Fibroblast of the aortic adventitia (primary cell): ENCODE results near the gene RASGRF2. TPM values are rescaled to one million over a fixed set of nuclear protein-coding genes. Genes with fewer than 3 reads are reported as not detected.

Source experiments
- DNase-seq: peaks from one replicate; pipeline ENCODE4 v3.0.0-alpha.2; 2010; ENCODE audit warnings: low read depth
- H3K4me3 ChIP-seq: 2 replicates; pipeline ENCODE4 v1.5.1; 2011; ENCODE audit warnings: low read depth, mild to moderate bottlenecking, control low read depth, low read length, moderate library complexity
- CTCF ChIP-seq: IDR thresholded peaks from 2 replicates; pipeline ENCODE4 v1.5.1; 2011; ENCODE audit warnings: mild to moderate bottlenecking, low read length, control low read depth, inconsistent platforms; ENCODE audit not compliant: insufficient read depth
- total RNA-seq: library from RNA; depleted of rRNA; stranded (reverse); fragments of >200 nt; gene quantifications from 2 replicates; pipeline ENCODE4 v1.2.3, GENCODE V29; 2012; ENCODE audit warnings: low replicate concordance

Gene RASGRF2
- total RNA-seq, 1 donor: 3.3 TPM

DNA sequence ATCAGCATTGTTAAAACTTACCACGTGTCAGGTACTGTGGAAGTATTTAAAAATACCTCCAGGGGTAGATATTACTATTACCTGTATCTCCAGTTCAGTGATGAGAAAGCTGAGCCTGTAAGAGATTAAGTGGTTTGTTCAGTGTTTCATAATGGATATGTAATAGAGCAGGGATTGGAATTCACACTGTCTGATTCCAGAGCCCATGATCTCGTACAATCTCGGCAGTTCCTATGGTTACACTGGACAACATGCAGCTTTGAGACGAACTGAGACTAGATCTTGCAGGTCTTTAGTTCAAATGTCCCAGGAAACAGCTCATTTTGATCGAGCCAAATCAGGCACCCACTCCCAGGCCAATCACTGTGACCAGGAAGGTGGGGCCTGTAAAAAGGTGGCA, 8.8 kb upstream of the RASGRF2 start:
- H3K4me3 ChIP-seq: no peak overlapping the region
- TF ChIP-seq CTCF: no peak
- no peak for DNase-seq

DNA sequence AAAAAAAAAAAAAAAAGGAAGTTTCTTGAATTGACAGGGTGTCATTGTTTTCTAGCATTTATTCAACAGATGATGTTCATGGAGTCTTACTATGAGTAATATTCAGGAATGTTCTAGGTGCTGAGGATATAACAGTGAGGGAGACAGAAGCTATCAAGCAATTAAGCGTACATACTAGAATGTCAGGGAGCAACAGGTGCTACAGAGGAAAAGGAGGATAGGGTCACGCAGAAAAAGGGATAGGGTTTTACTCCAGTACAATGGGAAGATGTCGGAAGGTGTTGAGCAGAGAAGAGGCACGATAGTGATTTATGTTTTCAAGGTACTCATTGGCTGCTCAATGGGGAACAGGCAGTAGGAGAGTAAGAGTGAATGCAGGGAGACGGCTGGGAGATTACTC, 6.6 kb upstream of the RASGRF2 start:
- no peak for TF ChIP-seq CTCF
- DNase-seq: no peak
- no peak overlapping the region for H3K4me3 ChIP-seq

GRCh38 chr5:80955082-80955590, 5.0 kb upstream of the RASGRF2 start:
- no peak overlapping the region for H3K4me3 ChIP-seq
- no peak for DNase-seq
- no peak for TF ChIP-seq CTCF

DNA sequence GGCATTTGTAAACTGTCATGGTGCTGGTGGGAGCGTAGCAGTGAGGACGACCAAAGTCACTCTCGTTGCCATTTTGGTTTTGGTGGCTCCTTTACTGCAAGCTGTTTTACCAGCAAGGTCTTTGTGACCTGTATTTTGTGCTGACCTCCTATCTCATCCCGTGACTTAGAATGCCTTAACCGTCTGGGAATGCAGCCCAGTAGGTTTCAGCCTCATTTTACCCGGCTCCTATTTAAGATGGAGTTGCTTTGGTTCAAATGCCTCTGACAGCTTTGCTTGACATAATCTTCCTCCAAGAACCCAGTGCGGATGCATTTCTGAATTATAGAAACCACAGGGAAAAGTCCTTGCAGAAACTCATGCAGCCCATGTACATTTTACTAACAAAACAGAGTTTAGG, 3.9 kb upstream of the RASGRF2 start:
- peak overlapping the region; percentile 58 for H3K4me3 ChIP-seq
- DNase-seq: no peak
- no peak for TF ChIP-seq CTCF

DNA sequence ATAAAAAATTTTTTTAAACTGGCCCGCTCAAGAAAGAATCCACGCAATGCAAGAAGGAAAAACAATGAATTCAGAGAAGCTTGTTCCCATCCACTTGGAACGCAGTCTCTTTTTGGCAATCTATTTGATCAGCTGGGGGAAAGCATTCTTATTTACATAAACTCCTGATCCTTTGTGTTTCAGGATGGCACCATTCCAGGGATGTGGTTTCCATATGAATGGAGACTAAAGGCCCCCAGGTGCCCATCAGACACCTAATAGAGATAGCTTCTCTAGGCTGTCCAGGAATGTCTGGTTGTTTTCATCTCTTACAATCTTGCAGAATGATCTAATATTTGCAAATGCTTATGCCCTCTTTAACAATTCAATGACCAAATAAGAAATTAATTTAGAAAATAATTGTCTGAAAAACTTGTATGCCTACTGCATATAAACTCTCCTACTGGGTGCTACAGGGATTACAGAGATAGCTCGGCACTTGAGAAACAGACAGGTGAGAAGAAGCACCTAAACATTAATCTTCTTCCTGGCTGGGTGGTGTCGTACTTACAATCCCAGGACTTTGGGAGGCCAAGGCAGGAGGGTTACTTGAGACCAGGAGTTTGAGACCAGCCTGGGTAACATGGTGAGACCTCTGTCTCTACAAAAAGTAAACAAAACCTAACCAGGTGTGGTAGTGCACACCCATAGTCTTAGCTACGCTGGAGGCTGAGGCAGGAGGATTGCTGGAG, 3.0 kb upstream of the RASGRF2 start:
- no peak overlapping the region for H3K4me3 ChIP-seq
- TF ChIP-seq CTCF: no peak
- no peak for DNase-seq

DNA sequence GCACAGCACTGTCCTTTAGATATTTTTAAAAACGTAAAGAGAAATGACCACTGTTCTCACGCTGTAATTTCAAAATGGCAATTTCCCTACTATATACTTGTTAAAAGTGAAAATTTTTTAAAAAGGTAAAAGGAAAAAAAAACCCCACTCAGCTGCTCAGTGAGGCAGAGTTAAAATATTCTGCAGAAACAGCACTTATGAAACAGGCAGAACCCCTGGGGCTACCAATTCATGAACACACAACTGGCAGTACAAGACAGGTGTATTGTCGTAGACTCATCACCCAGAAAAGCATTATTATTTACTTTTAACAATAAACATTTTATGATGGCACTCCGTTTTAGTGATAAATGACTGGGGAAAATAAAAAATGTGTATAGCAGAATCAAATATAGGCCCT, 1.5 kb upstream of the RASGRF2 start:
- no peak overlapping the region for H3K4me3 ChIP-seq
- DNase-seq: no peak
- no peak for TF ChIP-seq CTCF

DNA sequence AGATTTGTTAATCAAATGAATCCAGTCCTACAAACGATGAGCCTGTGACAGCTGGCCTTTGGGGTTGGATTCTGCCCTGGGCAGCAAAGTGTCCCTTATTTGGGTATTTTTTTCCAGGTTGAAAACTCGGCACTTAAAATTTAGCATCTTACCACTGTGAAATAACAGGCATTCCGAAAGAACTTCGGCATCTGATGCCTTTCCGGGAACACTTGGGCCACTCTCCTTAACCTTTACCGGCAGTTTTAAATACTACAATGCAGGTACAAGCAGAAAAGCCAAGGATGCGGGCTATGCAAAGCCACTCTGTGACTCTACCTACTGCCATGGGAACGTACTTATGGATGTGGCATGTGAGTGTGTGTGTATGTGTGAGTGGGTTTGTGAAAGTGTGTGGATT, 1.0 kb upstream of the RASGRF2 start:
- TF ChIP-seq CTCF: no peak
- no peak for DNase-seq
- no peak overlapping the region for H3K4me3 ChIP-seq
